ENCODE data around the gene INSC. TPM values are rescaled to one million over a fixed set of nuclear protein-coding genes. Genes with fewer than 3 reads are reported as not detected.

Gene INSC
- polyA plus RNA-seq, 4 donors: 0.50 to 0.86 (median 0.76) TPM

GRCh38 chr11:15145615-15146014 lies 30.9 kb downstream of the INSC start:
- DNase-seq (ENCODE audit: low read depth in 4 of 4, low spot score in 3 of 4): no peak

GRCh38 chr11:15146271-15147003 lies 31.7 kb downstream of the INSC start:
- DNase-seq (ENCODE audit: low read depth in 4 of 4, low spot score in 3 of 4): no peak

- no peak for DNase-seq (ENCODE audit: low read depth in 4 of 4, low spot score in 3 of 4)
These were observed 33.4 kb downstream of the INSC start for GRCh38 chr11:15148169-15148568.

GRCh38 chr11:15149050-15149449 lies 34.3 kb downstream of the INSC start:
- DNase-seq (ENCODE audit: low read depth in 4 of 4, low spot score in 3 of 4): no peak

GRCh38 chr11:15150507-15150906 lies 35.8 kb downstream of the INSC start:
- DNase-seq (ENCODE audit: low read depth in 4 of 4, low spot score in 3 of 4): no peak

- no peak for DNase-seq (ENCODE audit: low read depth in 4 of 4, low spot score in 3 of 4)
These were observed 38.5 kb downstream of the INSC start for GRCh38 chr11:15153231-15153630.

- no peak for DNase-seq (ENCODE audit: low read depth in 4 of 4, low spot score in 3 of 4)
These were observed 42.5 kb downstream of the INSC start for GRCh38 chr11:15157181-15157580.

- DNase-seq (ENCODE audit: low read depth in 4 of 4, low spot score in 3 of 4): no peak
These were observed 42.9 kb downstream of the INSC start for GRCh38 chr11:15157606-15158137.

GRCh38 chr11:15158351-15159015 lies 43.8 kb downstream of the INSC start:
- DNase-seq (ENCODE audit: low read depth in 4 of 4, low spot score in 3 of 4): no peak

- no peak for DNase-seq (ENCODE audit: low read depth in 4 of 4, low spot score in 3 of 4)
These were observed 44.4 kb downstream of the INSC start for GRCh38 chr11:15159085-15159484.

- DNase-seq (ENCODE audit: low read depth in 4 of 4, low spot score in 3 of 4): no peak
These were observed 47.1 kb downstream of the INSC start for GRCh38 chr11:15161790-15162189.

- DNase-seq (ENCODE audit: low read depth in 4 of 4, low spot score in 3 of 4): no peak
These were observed 48.4 kb downstream of the INSC start for GRCh38 chr11:15163136-15163535.

- no peak for DNase-seq (ENCODE audit: low read depth in 4 of 4, low spot score in 3 of 4)
These were observed 51.5 kb downstream of the INSC start for GRCh38 chr11:15166204-15166603.

GRCh38 chr11:15169815-15170551 lies 55.3 kb downstream of the INSC start:
- DNase-seq (ENCODE audit: low read depth in 4 of 4, low spot score in 3 of 4): no peak

GRCh38 chr11:15170698-15171097 lies 56.0 kb downstream of the INSC start:
- DNase-seq (ENCODE audit: low read depth in 4 of 4, low spot score in 3 of 4): no peak

GRCh38 chr11:15171956-15172355 lies 57.2 kb downstream of the INSC start:
- no peak for DNase-seq (ENCODE audit: low read depth in 4 of 4, low spot score in 3 of 4)

- no peak for DNase-seq (ENCODE audit: low read depth in 4 of 4, low spot score in 3 of 4)
These were observed 61.1 kb downstream of the INSC start for GRCh38 chr11:15175831-15176230.

- DNase-seq (ENCODE audit: low read depth in 4 of 4, low spot score in 3 of 4): no peak
These were observed 62.0 kb downstream of the INSC start for GRCh38 chr11:15176646-15177163.

GRCh38 chr11:15177491-15177890 lies 62.8 kb downstream of the INSC start:
- no peak for DNase-seq (ENCODE audit: low read depth in 4 of 4, low spot score in 3 of 4)

GRCh38 chr11:15178214-15178613 lies 63.5 kb downstream of the INSC start:
- DNase-seq (ENCODE audit: low read depth in 4 of 4, low spot score in 3 of 4): no peak

- DNase-seq (ENCODE audit: low read depth in 4 of 4, low spot score in 3 of 4): no peak
These were observed 64.4 kb downstream of the INSC start for GRCh38 chr11:15179167-15179566.
